Measurements from ENCODE around the gene PARVB. TPM values are rescaled to one million over a fixed set of nuclear protein-coding genes. Genes with fewer than 3 reads are reported as not detected.

PARVB gene
- total RNA-seq, 1 donor from 2014 or later = 49.3 TPM

DNA sequence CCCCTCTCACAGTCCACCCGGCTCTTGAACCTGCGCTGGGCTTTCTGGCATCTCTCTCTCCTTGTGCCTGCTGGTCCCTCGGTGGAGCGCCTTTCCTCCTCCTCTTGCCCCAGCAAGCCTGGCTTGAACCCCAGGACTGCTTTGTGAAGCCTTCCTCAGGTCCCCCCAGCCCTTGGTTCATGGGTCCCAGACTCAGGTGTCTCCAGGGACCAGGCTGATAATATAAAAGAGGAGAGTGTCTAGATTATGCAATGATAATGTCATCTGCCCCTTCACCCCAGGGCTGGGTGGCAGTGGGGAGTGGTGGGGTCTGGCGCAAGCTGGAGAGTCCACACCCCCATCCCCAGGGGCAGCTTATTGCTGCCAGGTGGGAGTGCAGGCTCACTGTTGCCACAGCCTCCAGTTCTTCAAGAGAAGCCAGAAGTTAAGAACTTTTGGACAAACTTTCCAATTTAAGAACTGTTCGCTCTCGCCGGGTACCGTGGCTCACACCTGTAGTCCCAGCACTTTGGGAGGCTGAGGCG, 120.0 kb downstream of the PARVB start:
- Histone ChIP-seq H3K36me3 (peaks cover 2% of the 10 kb centered on the region), H3K4me3 (no peak overlapping the region), H3K27ac (no peak overlapping the region), H3K9me3 (no peaks in the 10 kb centered on the region), H3K27me3 (no peaks in the 10 kb centered on the region), H3K4me1 (no peaks in the 10 kb centered on the region)
- DNase-seq (no peak), ATAC-seq (no peak)
- intact Hi-C loops (cut with DNase I) = no loop called here
- TF ChIP-seq, protein P1, sequence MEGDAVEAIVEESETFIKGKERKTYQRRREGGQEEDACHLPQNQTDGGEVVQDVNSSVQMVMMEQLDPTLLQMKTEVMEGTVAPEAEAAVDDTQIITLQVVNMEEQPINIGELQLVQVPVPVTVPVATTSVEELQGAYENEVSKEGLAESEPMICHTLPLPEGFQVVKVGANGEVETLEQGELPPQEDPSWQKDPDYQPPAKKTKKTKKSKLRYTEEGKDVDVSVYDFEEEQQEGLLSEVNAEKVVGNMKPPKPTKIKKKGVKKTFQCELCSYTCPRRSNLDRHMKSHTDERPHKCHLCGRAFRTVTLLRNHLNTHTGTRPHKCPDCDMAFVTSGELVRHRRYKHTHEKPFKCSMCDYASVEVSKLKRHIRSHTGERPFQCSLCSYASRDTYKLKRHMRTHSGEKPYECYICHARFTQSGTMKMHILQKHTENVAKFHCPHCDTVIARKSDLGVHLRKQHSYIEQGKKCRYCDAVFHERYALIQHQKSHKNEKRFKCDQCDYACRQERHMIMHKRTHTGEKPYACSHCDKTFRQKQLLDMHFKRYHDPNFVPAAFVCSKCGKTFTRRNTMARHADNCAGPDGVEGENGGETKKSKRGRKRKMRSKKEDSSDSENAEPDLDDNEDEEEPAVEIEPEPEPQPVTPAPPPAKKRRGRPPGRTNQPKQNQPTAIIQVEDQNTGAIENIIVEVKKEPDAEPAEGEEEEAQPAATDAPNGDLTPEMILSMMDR (IDR thresholded peaks at IDR 0.05) = no peak

DNA sequence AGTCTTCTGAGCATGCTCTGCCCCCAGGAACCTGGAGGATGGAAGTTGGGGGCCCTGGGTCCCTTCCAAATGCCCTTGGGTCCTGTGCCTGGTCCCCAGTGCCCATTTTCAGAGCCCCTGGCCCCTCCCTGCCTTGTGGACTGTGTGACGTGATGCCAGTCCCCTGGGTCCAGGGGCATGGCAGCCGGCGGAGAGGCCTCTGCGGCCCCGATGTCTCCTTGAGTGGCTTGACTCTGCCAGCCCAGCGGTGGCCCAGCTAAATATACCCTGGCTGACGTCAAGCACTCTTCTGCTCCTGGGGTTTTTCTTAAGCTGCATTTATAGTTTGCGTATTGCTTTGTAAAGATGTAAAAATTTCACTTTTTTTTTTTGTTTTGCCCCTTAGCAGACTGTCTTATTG, 121.4 kb downstream of the PARVB start:
- DNase-seq (no peak), ATAC-seq (no peak)
- H3K27me3 ChIP-seq = no peaks in the 10 kb centered on the region
- TF ChIP-seq, protein P1 (IDR thresholded peaks at IDR 0.05) = no peak
- H3K9me3 ChIP-seq = no peaks in the 10 kb centered on the region
- H3K4me3 ChIP-seq = no peak overlapping the region
- H3K4me1 ChIP-seq = no peaks in the 10 kb centered on the region
- no peak overlapping the region for H3K27ac ChIP-seq
- intact Hi-C loops (cut with DNase I) = no loop called here
- H3K36me3 ChIP-seq = peaks cover 5% of the 10 kb centered on the region

DNA sequence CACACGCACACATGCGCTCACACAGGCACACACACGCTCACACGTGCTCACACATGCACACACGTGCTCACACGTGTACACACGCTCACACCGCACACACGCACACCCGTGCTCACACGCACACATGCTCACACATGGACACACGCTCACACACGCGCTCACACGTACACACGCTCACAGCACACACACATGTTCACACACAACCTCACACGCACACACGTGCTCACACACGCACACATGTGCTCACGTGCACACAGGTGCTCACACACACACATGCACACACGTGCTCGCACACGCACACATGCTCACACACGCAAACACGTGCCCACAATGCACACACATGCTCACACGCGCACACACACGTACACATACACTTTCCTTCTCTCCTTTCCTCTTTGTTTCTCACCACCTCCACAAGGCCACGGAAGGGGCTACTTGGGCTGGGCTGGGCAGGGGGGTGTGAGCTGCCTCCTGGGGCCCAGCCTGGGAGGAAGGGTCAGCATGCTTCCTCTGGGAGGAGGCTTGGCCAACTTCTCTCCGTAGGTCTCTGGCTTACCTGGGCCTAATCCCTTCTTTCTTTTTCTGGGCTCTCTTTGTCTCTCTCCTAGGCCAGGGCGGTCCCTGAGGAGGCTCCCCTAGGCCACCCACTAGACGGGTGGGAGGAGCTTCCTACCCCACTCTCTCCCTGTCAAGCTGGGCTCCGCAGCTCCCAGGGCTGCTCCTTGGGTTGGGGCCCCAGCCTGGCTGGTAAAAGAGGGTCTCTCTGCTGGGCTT, 122.2 kb downstream of the PARVB start:
- Histone ChIP-seq H3K36me3 (peaks cover 5% of the 10 kb centered on the region), H3K9me3 (no peaks in the 10 kb centered on the region), H3K4me3 (no peak overlapping the region), H3K27ac (no peak overlapping the region), H3K27me3 (no peaks in the 10 kb centered on the region), H3K4me1 (no peaks in the 10 kb centered on the region)
- TF ChIP-seq, protein P1 (IDR thresholded peaks at IDR 0.05) = no peak
- intact Hi-C loops (cut with DNase I) = no loop called here
- ATAC-seq = peak; percentile 9
- DNase-seq = no peak

DNA sequence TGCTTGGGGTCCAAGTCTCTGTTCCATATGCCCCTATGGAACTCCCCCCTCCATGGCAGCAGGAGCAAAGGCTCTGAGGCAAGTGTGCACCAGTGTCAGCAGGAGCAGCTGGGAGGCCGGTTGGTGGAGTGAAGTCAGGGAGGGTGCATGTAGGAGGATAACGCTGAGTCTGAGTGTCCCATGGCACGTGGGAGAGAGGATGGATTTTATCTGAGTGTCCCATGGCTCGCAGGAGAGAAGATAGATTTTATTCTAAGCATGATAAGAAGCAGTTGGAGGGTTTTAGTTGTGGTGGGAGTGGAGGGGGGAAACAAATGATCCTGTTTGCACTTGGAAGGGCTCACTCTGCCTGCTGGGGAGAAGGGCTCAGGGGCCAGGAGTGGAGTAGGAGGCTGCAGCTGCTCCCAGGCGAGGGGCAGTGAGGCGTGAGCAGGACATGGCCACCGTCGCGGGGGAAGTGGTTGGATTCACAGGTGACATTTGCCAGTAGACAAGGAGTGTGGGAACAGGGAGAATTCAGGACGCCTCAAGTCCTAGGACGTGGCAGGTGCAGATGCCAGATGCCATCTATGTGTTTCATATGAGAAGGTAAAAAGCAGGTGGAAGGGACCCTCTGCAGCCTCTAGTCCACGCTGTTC, 123.0 kb downstream of the PARVB start:
- H3K27ac ChIP-seq = no peak overlapping the region
- no peak for DNase-seq
- no peak for ATAC-seq
- H3K9me3 ChIP-seq = no peaks in the 10 kb centered on the region
- no peaks in the 10 kb centered on the region for H3K4me1 ChIP-seq
- H3K36me3 ChIP-seq = peaks cover 5% of the 10 kb centered on the region
- intact Hi-C loops (cut with DNase I) = no loop called here
- no peak overlapping the region for H3K4me3 ChIP-seq
- TF ChIP-seq, protein P1 (IDR thresholded peaks at IDR 0.05) = no peak
- no peaks in the 10 kb centered on the region for H3K27me3 ChIP-seq

DNA sequence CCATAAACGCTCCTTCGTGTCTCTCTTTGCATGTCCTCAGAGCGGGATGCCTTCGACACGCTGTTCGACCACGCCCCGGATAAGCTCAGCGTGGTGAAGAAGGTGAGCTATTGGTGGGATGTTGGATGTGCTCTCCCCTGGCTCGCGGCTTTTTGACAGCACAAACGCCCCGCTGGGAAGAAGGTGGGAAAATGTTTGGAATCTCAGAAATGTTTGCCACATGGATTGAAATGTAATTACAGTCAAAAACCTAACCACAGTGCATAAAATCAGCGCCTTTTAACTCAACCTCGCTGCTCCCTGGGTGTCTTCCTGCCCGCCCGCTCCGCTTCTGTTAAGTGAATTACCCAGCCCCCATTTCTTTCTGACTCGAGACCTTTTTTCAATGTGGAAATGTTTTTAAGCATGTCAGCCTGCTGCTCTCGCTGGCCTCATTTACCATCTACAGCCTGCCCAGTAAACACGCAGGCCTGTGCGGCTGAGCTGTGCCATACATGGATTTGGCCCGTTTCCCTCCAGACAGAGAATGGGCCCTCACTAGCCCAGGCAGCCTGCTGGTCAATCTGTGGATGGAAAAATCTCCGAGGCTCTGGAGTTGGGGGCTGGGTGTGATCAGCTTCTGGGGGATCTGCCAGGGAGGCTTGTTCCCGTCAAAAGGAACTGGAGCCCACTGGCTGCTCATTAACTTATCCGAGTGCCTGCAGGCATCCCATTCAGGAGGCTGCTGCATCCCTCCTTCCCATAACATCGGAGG, 123.9 kb downstream of the PARVB start:
- Histone ChIP-seq H3K27me3 (no peaks in the 10 kb centered on the region), H3K36me3 (peaks cover 8% of the 10 kb centered on the region), H3K27ac (no peak overlapping the region), H3K4me1 (no peaks in the 10 kb centered on the region), H3K4me3 (no peak overlapping the region), H3K9me3 (no peaks in the 10 kb centered on the region)
- intact Hi-C loops (cut with DNase I) = no loop called here
- TF ChIP-seq, protein P1 (IDR thresholded peaks at IDR 0.05) = no peak
- no peak for ATAC-seq
- no peak for DNase-seq

Data from upper lobe of right lung (tissue), 1 donor.